ENCODE results near the gene SPTLC3. TPM values are rescaled to one million over a fixed set of nuclear protein-coding genes. Genes with fewer than 3 reads are reported as not detected.

The SPTLC3 gene
- total RNA-seq, 2 experiments from 2014 or later, result 1.1 to 1.3 TPM

DNA sequence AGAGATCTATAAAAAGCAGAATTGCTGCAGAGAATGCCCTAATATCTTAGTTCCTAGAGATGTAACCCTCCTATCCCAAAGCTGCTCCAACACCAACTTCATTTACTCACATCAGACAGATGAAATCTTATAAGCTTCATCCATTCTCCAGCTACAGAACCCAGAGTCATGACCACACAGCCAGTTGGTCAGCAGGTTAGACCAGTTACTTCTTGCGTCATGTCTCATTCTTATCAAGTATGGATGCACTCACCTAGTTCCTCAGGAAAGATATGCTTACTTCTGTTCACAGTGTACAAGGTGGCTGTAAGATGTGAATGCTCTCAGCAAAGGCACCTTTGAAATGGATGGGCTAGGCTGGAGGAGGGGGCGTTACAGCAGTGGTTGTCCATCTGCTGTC is 164.4 kb downstream of the SPTLC3 start:
- H3K9me3 Mint-ChIP-seq (ENCODE audit: low read depth), result no peaks in the 10 kb centered on the region
- POLR2A ChIA-PET, result no interaction called here

GRCh38 chr20:13174402-13174801 is 165.6 kb downstream of the SPTLC3 start:
- DNase-seq (no peak), ATAC-seq (no peak)
- no peaks in the 10 kb centered on the region for H3K36me3 Mint-ChIP-seq (ENCODE audit: low read depth)
- ChIA-PET CTCF (no interaction called here), POLR2A (no interaction called here)
- no peaks in the 10 kb centered on the region for H3K4me1 Mint-ChIP-seq
- intact Hi-C loops (cut with DNase I, micrococcal nuclease), result no loop called here
- H3K27ac Mint-ChIP-seq, result no peak overlapping the region
- no peak overlapping the region for H3K4me3 Mint-ChIP-seq
- no peaks in the 10 kb centered on the region for H3K9me3 Mint-ChIP-seq (ENCODE audit: low read depth)
- no peaks in the 10 kb centered on the region for H3K27me3 Mint-ChIP-seq

More for the DNA sequence above, 164.4 kb downstream of the SPTLC3 start:
- ATAC-seq, result no peak
- DNase-seq, result no peak
- Mint-ChIP-seq H3K27ac (no peak overlapping the region), H3K36me3 (ENCODE audit: low read depth) (no peaks in the 10 kb centered on the region), H3K4me3 (no peak overlapping the region), H3K4me1 (no peaks in the 10 kb centered on the region), H3K27me3 (no peaks in the 10 kb centered on the region)
- intact Hi-C loops (cut with DNase I, micrococcal nuclease), result no loop called here
- CTCF ChIA-PET, result no interaction called here

GRCh38 chr20:13180986-13181889 is 172.5 kb downstream of the SPTLC3 start:
- CTCF ChIA-PET, result no interaction called here
- ATAC-seq, result no peak
- Mint-ChIP-seq H3K36me3 (ENCODE audit: low read depth) (no peaks in the 10 kb centered on the region), H3K4me3 (no peak overlapping the region), H3K27ac (no peak overlapping the region), H3K27me3 (no peaks in the 10 kb centered on the region), H3K4me1 (no peaks in the 10 kb centered on the region), H3K9me3 (ENCODE audit: low read depth) (no peaks in the 10 kb centered on the region)
- POLR2A ChIA-PET, result no interaction called here
- DNase-seq, result no peak
- intact Hi-C loops (cut with DNase I, micrococcal nuclease), result no loop called here

DNA sequence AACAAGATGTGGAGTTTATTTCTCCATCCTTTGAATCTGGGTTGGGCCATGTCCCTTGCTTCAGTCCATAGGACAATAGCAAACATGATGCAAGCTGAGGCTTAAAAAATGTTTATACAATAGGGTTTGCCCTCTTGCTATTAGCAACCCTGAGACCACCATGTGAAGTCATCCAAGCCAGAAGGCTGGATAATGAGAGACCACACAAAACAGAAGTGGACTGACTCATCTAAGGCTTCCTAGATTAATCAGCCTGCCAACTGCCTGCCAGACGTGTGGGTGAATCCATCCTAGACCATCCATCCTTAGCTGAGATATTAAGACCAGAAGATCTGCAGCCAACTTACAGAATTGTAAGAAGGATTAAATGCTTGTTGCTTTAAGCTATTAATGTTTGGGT is 174.2 kb downstream of the SPTLC3 start:
- Mint-ChIP-seq H3K4me1 (no peaks in the 10 kb centered on the region), H3K4me3 (no peak overlapping the region), H3K27me3 (no peaks in the 10 kb centered on the region), H3K36me3 (ENCODE audit: low read depth) (peaks cover 5% of the 10 kb centered on the region), H3K27ac (no peak overlapping the region), H3K9me3 (ENCODE audit: low read depth) (peaks cover 9% of the 10 kb centered on the region)
- ChIA-PET CTCF (interaction anchor here (0.7 to 0.9 kb wide), 2 partner anchors 80 to 364 kb away, joined by 3 to 4 read pairs; no protein-coding TSS in a partner anchor), POLR2A (interaction anchor here (0.6 kb wide), 1 partner anchor 13 kb away, joined by 3 read pairs; no protein-coding TSS in a partner anchor)
- ATAC-seq (peak; percentile 78), DNase-seq (peak; percentile 30)
- intact Hi-C loops (cut with DNase I, micrococcal nuclease), result loop anchor here in 1 of 2 experiments (2.0 kb wide), 1 partner anchor 66 kb away; no protein-coding TSS in a partner anchor

- CTCF ChIA-PET, result interaction anchor here (0.6 to 0.9 kb wide), 2 partner anchors 28 to 76 kb away, joined by 3 read pairs; no protein-coding TSS in a partner anchor
Observed at GRCh38 chr20:13186043-13186774, 177.4 kb downstream of the SPTLC3 start.

DNA sequence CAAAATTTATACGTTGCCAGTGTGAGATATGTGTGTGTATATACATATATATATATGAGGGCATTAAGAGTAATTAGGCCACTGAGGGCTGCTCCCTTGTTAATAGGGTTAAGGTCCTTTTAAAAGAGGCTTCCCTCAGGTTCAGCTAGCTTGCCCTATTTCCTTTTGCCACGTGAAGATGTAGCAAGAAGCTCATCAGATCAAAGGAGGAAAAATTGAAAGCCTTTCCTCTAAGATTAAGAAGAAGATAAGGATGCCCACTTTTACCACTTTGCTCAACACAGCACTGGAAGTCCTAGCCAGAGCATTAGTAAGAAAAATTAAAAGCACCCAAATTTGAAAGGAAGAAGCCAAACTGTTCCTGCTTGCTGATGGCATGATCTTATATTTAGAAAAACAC is 179.1 kb downstream of the SPTLC3 start:
- Mint-ChIP-seq H3K27me3 (no peaks in the 10 kb centered on the region), H3K27ac (no peak overlapping the region), H3K4me3 (no peak overlapping the region), H3K36me3 (ENCODE audit: low read depth) (peaks cover 5% of the 10 kb centered on the region), H3K4me1 (no peaks in the 10 kb centered on the region), H3K9me3 (ENCODE audit: low read depth) (peaks cover 9% of the 10 kb centered on the region)
- CTCF ChIA-PET, result no interaction called here
- DNase-seq, result no peak
- intact Hi-C loops (cut with DNase I, micrococcal nuclease), result no loop called here
- no peak for ATAC-seq
- POLR2A ChIA-PET, result no interaction called here

More at GRCh38 chr20:13186043-13186774, 177.4 kb downstream of the SPTLC3 start:
- H3K4me1 Mint-ChIP-seq, result no peaks in the 10 kb centered on the region
- no peak for DNase-seq
- H3K4me3 Mint-ChIP-seq, result no peak overlapping the region
- intact Hi-C loops (cut with DNase I, micrococcal nuclease), result no loop called here
- H3K27me3 Mint-ChIP-seq, result no peaks in the 10 kb centered on the region
- H3K27ac Mint-ChIP-seq, result no peak overlapping the region
- H3K36me3 Mint-ChIP-seq (ENCODE audit: low read depth), result peaks cover 5% of the 10 kb centered on the region
- ATAC-seq, result no peak
- POLR2A ChIA-PET, result no interaction called here
- H3K9me3 Mint-ChIP-seq (ENCODE audit: low read depth), result peaks cover 9% of the 10 kb centered on the region

DNA sequence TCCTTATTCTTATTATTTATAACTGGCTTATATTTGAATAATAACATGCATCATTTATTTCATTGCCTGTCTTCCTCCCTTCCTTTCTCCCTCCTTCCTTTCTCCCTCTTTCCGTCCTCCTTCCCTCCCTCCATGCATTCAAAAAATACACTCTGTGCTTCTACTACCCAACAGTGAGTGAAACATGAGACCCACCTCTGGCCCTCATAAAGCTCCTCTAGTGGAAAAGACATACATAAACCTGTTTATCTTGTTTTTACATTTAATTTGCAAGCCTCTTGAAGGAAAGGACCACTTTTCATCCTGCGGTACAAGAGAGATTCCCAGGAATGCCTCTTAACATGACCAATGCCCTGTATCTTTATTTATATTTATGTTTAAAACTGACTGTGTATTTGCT is 190.5 kb downstream of the SPTLC3 start:
- peaks cover 3% of the 10 kb centered on the region for H3K27me3 Mint-ChIP-seq
- H3K27ac Mint-ChIP-seq, result no peak overlapping the region
- H3K4me3 Mint-ChIP-seq, result no peak overlapping the region
- ChIA-PET POLR2A (no interaction called here), CTCF (no interaction called here)
- no peak for ATAC-seq
- no peaks in the 10 kb centered on the region for H3K9me3 Mint-ChIP-seq (ENCODE audit: low read depth)
- no peaks in the 10 kb centered on the region for H3K4me1 Mint-ChIP-seq
- intact Hi-C loops (cut with DNase I, micrococcal nuclease), result no loop called here
- DNase-seq, result no peak
- no peaks in the 10 kb centered on the region for H3K36me3 Mint-ChIP-seq (ENCODE audit: low read depth)

- peaks cover 3% of the 10 kb centered on the region for H3K27me3 Mint-ChIP-seq
- intact Hi-C loops (cut with DNase I, micrococcal nuclease), result no loop called here
- no peak overlapping the region for H3K27ac Mint-ChIP-seq
- H3K36me3 Mint-ChIP-seq (ENCODE audit: low read depth), result no peaks in the 10 kb centered on the region
- ChIA-PET CTCF (no interaction called here), POLR2A (no interaction called here)
- DNase-seq (no peak), ATAC-seq (no peak)
- H3K9me3 Mint-ChIP-seq (ENCODE audit: low read depth), result no peaks in the 10 kb centered on the region
- H3K4me1 Mint-ChIP-seq, result no peaks in the 10 kb centered on the region
- H3K4me3 Mint-ChIP-seq, result no peak overlapping the region
Observed at GRCh38 chr20:13200767-13201500, 192.2 kb downstream of the SPTLC3 start.

GRCh38 chr20:13202565-13202964 is 193.8 kb downstream of the SPTLC3 start:
- Mint-ChIP-seq H3K36me3 (ENCODE audit: low read depth) (no peaks in the 10 kb centered on the region), H3K27me3 (peaks cover 3% of the 10 kb centered on the region), H3K27ac (no peak overlapping the region), H3K4me3 (no peak overlapping the region), H3K9me3 (ENCODE audit: low read depth) (no peaks in the 10 kb centered on the region), H3K4me1 (no peaks in the 10 kb centered on the region)
- DNase-seq (no peak), ATAC-seq (no peak)
- ChIA-PET CTCF (interaction anchor here (0.7 to 1.4 kb wide), 4 partner anchors 10 to 42 kb away, joined by 3 read pairs; no protein-coding TSS in a partner anchor), POLR2A (interaction anchor here (0.6 kb wide), 1 partner anchor 19 kb away, joined by 5 read pairs; no protein-coding TSS in a partner anchor)
- intact Hi-C loops (cut with DNase I, micrococcal nuclease), result no loop called here

GRCh38 chr20:13205425-13205824 is 196.7 kb downstream of the SPTLC3 start:
- no peak overlapping the region for H3K4me3 Mint-ChIP-seq
- ChIA-PET CTCF (interaction anchor here (0.5 kb wide), 1 partner anchor 87 kb away, joined by 3 read pairs; no protein-coding TSS in a partner anchor), POLR2A (no interaction called here)
- intact Hi-C loops (cut with DNase I, micrococcal nuclease), result no loop called here
- no peaks in the 10 kb centered on the region for H3K9me3 Mint-ChIP-seq (ENCODE audit: low read depth)
- no peaks in the 10 kb centered on the region for H3K4me1 Mint-ChIP-seq
- ATAC-seq, result no peak
- no peak for DNase-seq
- H3K27ac Mint-ChIP-seq, result no peak overlapping the region
- peaks cover 3% of the 10 kb centered on the region for H3K27me3 Mint-ChIP-seq
- no peaks in the 10 kb centered on the region for H3K36me3 Mint-ChIP-seq (ENCODE audit: low read depth)

DNA sequence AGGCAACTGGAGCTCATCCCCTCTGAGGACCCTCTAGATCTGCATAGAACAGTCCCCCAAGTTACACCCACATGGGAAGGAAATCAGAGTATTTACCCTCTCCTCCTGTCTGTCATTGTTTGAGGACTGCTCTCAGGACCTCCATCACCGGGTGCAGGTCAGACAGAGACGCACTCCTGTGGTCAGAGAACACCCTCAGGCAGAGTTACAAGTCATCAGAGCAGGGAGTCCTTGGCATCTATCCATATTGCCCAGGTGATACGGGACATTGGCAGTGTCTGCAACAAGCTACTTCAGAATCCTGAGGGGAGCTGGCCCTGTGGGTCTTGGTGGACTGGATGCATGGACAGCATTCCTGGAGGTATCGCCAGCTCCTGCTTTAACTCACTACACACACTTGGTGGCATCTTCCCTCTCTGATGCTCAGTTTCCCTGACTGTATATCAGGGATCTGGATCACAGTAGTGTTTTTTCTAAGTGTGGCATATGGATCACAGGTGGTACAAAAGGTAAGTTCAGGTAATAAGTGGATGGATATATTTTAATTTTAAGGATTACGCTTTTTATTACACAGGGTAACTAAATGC is 197.2 kb downstream of the SPTLC3 start:
- H3K4me3 Mint-ChIP-seq, result no peak overlapping the region
- no peaks in the 10 kb centered on the region for H3K36me3 Mint-ChIP-seq (ENCODE audit: low read depth)
- DNase-seq (no peak), ATAC-seq (no peak)
- intact Hi-C loops (cut with DNase I, micrococcal nuclease), result no loop called here
- peaks cover 3% of the 10 kb centered on the region for H3K27me3 Mint-ChIP-seq
- H3K9me3 Mint-ChIP-seq (ENCODE audit: low read depth), result no peaks in the 10 kb centered on the region
- POLR2A ChIA-PET, result no interaction called here
- no peak overlapping the region for H3K27ac Mint-ChIP-seq
- no peaks in the 10 kb centered on the region for H3K4me1 Mint-ChIP-seq
- CTCF ChIA-PET, result interaction anchor here (0.5 kb wide), 1 partner anchor 87 kb away, joined by 3 read pairs; no protein-coding TSS in a partner anchor

Measured in activated CD4-positive, alpha-beta T cell treated with anti-CD3 and anti-CD28 coated beads for 36 hours (primary cell).